CD4-positive, alpha-beta T cell treated with Interleukin-4 for 1 hour (primary cell): ENCODE data around the gene KY.

Source experiments
- DNase-seq, 2 donors: peaks; one replicate each; pipeline ENCODE4 v3.0.0-alpha.2; 2020 to 2022

The KY gene

DNA sequence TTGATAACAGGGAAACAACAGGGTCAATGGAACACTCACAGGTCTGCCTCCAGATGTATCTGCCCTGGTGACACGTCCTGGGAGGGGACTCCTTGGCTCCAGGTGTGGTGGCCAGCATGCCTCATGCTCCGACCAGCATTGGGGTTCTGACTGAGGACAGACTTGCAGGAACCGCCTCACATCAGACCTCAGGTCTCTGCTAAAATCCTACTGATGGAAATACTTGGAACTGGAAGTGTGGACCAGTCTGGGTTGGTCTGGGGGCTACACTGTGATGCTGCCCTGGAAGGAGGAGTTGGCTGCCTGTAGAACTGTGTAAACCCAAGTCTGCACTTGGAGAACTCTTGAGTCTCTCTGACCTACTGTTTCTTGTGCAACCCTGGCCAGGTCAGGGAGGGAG lies 17.1 kb upstream of the KY start:
- DNase-seq, result no peak

DNA sequence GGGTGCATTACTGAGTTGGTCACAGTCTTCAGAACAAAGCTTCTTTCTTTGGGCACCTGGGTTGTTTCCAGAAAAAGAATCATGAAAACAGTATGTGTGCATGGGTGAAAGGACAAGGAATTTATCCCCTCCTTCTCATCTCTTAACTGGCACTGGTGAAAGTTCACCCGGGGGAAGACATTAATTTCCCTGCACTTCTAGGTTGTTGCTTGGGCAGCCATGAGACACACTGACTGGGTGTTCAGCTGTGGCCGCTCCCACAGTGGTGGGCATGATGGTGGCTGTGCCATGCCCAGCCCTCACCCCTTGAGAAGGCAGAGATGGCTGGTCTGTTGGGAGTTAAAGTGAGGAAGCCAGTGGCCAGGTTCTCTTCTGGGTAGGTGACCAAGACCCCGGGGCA lies 16.6 kb upstream of the KY start:
- no peak for DNase-seq

- no peak for DNase-seq
Measured at GRCh38 chr3:134666885-134667284, 16.1 kb upstream of the KY start.

DNA sequence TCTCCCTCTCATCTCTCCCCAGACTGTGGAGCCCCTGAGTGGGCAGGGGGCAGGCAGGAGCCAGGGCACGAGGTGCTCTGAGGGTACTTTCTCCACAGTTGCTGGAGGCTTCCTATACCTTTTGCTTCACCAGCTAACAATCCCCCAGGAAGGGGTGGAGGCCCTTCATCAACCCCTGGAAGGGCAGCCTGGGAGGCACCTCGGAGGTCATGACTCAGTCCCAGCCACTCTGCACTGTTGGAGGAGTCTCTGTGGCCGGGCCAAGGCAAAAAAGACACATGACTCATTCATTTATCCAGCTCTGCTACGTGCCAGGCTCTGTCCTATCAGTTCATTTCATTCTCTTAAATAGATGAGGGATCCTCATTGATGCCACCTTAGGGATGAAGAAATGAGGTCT lies 15.6 kb upstream of the KY start:
- no peak for DNase-seq

DNA sequence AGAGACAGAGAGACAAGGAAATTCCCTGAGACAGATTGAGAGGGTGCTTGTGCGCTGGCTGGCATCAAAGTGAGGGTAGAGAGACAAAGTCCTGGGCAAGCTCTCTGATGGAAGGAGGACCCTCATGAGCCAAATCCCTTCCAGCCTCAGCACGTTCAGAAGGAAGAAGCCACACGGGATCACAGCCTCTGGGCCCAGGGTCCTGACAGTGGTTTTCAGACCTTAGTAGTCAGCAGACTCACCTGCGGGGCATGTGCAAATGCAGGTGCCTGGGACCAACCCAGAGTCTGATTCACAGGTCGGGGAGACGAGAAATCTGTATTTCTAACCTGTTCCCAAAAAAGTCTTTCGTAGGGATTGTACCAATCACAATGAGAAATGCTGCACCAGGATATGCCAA lies 15.2 kb upstream of the KY start:
- no peak for DNase-seq

DNA sequence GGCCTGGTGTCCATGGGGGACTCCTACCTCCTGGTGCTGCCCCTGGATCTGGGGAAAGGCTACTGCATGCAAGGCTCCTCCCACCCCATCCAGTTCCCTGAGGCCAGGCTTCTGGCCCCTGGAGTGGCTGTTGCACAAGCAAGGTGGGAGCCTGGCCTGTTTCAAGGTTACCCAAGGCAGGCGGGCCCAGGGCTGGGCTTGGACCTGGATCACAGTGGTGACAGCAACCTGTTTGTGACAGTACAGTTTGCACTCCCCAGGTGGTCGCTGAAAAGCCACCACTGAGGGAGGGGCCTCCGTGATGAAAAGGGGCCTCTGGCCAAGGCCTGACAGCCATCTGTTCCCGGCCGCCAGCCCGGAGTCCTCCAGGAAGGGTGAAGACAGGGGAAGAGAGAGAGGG lies 14.4 kb upstream of the KY start:
- DNase-seq, result no peak

DNA sequence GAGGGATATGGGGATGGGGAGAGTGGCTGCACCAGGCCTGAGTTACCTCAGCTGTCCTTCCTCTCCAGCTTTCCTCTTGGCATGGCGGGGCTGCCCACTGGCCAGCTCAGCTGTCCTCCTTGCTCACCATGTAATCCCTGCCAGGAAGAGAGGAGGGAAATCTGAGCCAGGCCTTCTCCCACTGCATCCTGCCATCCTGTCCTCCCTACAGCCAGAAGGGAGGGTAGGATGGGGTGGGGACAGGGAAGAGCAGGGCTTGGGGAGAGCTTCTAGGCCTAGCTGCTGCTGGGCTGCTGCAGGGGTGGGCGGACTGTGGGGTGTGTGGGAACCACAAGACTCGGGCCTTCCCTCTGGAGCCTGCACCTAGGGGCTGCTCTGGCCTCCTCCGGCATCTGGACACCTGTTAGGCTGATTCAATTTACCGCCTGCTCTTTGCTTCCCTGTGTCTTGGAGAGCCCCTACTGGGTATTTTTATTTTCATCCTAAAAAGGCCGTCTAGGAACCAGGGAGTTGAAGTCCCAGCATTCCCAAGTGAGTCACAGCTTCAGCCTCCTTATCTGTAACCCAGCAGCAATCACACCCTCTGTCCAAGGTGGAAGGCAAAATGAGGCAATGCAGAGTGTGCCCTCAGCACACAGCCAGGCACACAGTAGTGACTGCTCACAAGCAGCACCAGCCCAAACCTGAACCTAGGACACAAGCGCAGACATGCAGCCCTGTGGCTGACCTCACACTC lies 13.1 kb upstream of the KY start:
- no peak for DNase-seq

DNA sequence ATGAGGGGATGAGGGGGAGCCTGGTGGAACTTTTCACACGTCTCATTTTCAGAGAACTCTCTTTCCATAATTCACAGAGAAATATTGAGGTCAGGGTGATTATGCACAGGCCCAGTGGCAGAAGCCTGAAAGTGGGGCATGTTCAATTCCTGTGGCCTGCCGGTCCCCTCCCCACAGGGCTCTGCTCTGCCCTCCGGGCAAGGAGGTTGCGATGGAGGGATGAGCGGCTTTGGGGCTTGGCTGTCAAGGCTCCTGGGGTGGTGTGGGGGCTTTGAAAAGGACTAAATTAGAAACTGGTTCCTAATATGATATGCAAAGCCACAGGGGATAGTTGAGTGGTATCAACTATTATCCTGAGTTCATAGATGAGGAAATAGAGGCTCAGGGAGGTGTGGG lies 9.2 kb upstream of the KY start:
- no peak for DNase-seq

- no peak for DNase-seq
Measured at GRCh38 chr3:134659391-134660045, 8.7 kb upstream of the KY start.

- DNase-seq, result no peak
Measured at GRCh38 chr3:134658555-134658954, 7.7 kb upstream of the KY start.

DNA sequence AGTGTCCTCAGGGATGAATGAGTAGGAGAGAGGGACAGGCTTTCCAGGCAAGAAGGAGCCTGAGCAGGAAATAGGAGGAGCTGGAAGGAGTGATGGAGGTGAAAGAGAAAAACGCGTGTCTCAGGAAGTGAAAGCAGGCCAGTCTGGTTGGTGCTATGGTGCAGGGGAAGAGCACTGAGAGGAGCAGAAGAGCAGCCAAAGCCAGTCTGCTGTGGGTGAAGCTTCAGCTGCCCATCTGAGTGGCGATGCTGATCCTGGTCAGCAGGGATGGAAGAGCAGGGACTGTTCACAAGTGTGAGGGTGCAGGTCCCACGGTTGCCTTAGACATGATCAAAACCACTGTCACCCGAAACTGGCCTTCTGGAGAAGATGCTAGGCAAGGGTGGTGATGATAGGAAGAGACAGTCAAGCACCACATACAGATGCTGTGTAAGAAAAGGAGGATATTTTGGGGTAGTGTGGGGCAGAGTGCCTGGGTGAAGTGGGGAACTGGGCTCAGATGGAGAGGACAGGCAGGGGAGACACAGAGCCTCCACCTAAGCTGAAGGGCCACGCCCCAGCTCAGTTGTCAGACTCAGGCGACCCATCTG lies 5.5 kb upstream of the KY start:
- no peak for DNase-seq

GRCh38 chr3:134655706-134656105 lies 4.9 kb upstream of the KY start:
- DNase-seq, result no peak

DNA sequence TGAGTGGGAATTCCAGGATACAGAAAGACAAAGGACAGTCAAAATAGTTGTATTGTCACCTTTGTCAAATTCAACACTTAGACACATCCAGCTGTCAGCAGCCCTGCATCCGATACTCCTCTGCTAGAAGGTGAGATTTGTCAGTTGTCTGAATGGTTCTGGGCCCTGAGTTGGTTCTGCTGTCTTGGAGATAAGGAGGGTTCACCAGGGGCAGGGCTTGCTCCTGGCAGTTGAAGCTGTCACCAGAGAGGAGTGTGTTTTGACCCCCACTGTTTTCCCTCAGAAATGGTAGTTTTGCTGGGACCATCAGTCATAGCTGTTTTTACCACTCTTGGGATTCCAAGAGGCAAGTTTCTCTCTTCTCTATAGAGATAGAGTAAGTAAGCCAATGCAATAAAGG lies 3.2 kb upstream of the KY start:
- DNase-seq, result no peak

GRCh38 chr3:134652886-134653630 lies 2.2 kb upstream of the KY start:
- no peak for DNase-seq

GRCh38 chr3:134652409-134652831 lies 1.6 kb upstream of the KY start:
- no peak for DNase-seq

GRCh38 chr3:134651347-134652041 lies 672 bp upstream of the KY start:
- DNase-seq, result no peak

- DNase-seq, result no peak
Measured at GRCh38 chr3:134649106-134649705, 1.6 kb downstream of the KY start.

DNA sequence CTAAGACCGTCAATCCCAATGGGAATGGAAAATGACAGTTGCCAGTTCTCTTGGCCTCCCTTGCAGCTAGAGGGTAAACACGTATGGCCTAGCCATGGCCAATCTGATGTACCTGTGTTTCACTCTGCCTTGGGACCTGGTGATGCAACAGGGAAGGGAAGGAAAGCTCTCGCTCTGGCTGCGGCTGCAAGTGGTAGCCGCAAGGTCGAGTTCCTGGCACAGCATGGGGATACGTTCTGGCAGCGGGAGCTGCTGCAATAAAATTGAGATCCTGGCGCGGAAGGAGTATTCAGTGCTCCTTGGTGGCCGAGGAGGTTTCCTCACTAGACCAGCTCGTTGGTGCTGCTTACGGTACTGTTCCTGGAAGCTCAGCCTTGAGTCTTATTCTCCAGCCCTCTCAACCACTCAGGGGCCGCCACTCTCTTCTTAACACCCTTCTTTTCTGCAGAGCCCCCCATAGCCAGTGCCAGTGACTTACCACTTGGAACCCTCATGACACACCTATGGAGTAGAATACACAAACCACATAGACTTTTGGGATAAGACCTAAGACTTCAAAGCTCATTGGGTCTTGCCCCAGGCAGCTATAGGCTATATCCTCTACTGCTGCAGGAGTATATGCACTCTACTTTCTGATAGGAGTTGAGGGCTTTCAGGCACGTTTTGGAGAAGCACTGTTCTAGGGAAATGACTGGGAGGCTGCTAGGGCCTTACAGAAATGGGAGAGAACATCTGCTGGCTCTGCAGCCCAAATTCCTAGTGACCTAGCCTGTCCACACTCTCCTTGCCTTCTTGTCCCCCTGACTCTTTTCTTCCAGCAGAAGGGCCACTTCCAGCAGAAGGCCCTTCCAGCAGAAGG lies 2.7 kb downstream of the KY start:
- DNase-seq, result no peak

- no peak for DNase-seq
Measured at GRCh38 chr3:134646086-134646485, 4.7 kb downstream of the KY start.

- DNase-seq, result no peak
Measured at GRCh38 chr3:134645515-134645914, 5.3 kb downstream of the KY start.

DNA sequence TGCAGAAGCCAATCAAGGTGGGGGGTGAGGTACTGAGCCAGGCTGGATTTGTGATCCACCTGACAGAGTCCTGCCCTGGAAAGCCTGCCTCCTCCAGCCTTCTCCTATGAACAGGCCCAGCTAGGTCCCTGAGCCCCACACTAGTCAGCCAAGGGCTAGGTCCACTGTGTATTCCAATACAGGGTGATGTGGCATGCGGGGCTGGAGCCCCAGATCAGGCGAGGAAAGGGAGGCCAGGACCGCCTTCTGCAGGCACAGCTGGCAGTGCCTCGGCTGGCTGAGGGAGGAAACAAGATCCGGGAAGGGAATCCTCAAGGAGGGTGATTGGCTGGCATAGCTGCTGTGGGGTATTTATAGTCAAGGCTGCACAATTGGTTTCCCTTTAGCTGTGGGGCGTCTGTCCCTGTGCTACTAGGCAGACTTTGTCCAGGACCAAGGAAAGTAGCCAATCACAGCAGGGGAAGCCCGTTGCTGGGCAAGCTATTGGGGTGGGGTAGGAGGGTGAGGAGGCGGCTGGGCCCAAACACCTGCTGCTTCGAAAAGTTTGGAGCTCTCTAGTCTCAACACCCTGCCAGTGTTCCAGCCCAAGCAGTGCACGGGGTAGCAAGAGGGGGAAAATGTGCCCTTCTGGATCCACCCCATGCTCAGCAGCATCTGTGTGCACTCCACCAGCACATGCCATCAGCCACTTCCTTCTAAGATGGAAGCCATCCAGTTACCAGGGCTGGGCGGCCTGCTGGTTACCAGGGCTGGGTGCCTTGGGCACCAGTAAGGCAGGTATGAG lies 5.9 kb downstream of the KY start:
- DNase-seq, result no peak
